ENCODE results near the gene C1orf21. TPM values are rescaled to one million over a fixed set of nuclear protein-coding genes. Genes with fewer than 3 reads are reported as not detected.

The C1orf21 gene
- polyA plus RNA-seq, 4 donors, result 31.1 to 57.0 (median 42.3) TPM

- peak in 1 of 4 donors; percentile 16 for DNase-seq (ENCODE audit: low read depth in 4 of 4, low spot score in 3 of 4)
Observed at GRCh38 chr1:184385865-184386311, 941 bp upstream of the C1orf21 start.

GRCh38 chr1:184387069-184387475 lies 243 bp downstream of the C1orf21 start:
- DNase-seq (ENCODE audit: low read depth in 4 of 4, low spot score in 3 of 4), result no peak

DNA sequence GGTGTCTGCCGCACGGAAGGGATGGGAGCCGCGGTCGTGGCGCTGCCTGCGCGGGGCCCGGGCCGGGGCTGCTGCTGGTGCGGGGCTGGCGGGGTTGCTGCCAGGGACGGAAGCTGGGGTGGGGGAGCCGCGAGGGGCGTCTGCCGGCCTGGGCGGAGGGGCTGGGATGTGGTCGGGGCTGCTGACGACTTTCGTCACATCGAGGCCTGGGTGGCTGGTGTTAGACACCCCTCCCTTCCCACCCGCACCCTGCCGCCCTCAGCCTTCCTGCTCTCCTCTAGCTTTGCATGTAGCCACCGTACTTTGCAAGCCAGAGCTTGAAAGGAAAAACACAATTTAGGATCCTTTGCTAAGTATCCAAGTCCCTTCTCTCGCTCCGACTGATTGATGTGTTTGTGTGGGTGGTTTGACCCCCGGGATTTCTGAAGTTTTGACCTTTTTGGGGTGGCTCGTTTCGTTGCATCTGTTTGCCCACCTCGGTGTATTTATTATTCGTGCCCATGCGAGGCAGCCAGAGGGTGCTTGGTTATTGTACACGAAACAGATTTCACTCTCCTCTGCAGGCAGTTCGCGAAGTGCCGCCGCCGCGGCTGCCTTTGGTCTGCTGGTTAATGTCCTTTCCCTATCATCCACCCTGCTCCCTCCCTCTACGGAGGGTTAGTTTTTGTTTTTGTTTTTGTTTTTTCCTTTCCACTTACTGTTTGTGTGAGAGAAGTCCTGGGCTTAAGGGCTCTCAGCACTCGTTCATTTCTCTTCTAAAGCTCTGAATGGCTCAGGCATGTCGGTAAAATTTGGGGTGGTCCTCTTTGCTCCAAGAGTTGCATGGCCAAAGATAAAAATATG lies 868 bp downstream of the C1orf21 start:
- peak in 1 of 4 donors; percentile 22 for DNase-seq (ENCODE audit: low read depth in 4 of 4, low spot score in 3 of 4)

DNA sequence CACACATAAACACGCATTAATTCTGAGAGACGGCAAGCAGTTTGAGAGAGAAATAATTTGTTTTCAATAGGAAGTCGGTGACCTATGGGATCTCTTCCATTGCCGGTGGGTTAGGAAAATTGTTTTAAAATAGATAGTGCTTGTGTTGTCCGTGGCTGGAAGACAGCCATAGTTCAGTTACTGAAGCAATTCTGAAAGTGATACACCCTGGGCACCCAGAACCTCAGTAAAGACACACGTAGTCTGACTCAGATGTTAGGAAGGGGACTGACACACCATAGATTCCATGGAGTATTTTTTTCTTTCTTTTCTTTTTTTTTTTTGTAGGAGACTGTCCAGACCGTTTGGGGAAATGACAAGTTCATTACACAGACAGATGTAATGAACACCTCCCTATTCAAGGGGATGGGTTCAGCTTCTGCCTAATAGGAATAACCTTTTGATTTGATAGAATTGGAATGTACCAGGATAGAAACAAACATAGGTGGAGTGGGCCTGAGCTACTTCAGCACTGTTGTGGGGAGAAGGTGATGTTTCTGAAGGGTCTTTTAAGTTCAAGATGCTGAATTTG lies 1.6 kb downstream of the C1orf21 start:
- DNase-seq (ENCODE audit: low read depth in 4 of 4, low spot score in 3 of 4), result no peak

GRCh38 chr1:184388971-184389370 lies 2.1 kb downstream of the C1orf21 start:
- DNase-seq (ENCODE audit: low read depth in 4 of 4, low spot score in 3 of 4), result no peak

- DNase-seq (ENCODE audit: low read depth in 4 of 4, low spot score in 3 of 4), result no peak
Observed at GRCh38 chr1:184389446-184389845, 2.6 kb downstream of the C1orf21 start.

DNA sequence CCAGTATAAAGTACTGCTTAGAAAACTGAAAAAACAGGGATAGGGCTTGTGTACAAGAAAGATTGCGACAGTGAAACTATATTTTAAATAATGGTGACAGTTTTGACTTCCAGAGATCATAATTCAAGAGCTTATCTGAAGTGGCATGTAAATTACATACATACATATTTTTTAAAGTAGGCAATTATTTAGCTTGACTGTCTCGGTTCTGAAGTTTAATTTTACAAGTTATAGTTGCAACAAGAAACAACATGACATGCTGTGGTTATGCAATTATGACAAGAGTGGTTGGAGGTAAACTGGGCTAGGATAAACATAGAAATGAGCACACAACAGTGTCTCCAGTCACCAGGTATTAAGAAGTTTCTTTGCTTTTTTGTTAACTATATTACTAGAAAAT lies 4.1 kb downstream of the C1orf21 start:
- no peak for DNase-seq (ENCODE audit: low read depth in 4 of 4, low spot score in 3 of 4)

GRCh38 chr1:184392067-184392466 lies 5.2 kb downstream of the C1orf21 start:
- no peak for DNase-seq (ENCODE audit: low read depth in 4 of 4, low spot score in 3 of 4)

GRCh38 chr1:184392779-184393522 lies 6.1 kb downstream of the C1orf21 start:
- DNase-seq (ENCODE audit: low read depth in 4 of 4, low spot score in 3 of 4), result no peak

GRCh38 chr1:184393962-184394361 lies 7.1 kb downstream of the C1orf21 start:
- DNase-seq (ENCODE audit: low read depth in 4 of 4, low spot score in 3 of 4), result no peak

DNA sequence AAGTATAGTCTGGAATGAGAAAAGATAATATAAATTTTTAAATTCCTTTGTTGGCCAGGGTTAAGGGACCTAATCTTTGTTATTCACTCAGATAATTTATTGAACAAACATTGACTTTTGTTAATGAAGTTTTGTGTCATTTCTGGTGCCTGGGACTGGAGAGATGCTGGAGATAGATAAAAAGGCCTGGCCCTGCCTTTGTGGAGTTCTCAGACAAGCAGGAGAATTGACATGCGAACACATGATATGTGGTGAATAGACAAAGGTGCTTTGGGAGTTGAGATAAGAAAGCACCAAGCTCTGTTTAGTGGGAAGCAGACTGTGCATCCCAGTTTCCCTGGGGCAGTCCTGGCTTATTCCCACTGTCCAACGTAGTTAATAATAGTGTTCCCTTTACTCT lies 8.5 kb downstream of the C1orf21 start:
- no peak for DNase-seq (ENCODE audit: low read depth in 4 of 4, low spot score in 3 of 4)

- DNase-seq (ENCODE audit: low read depth in 4 of 4, low spot score in 3 of 4), result no peak
Observed at GRCh38 chr1:184395937-184396480, 9.2 kb downstream of the C1orf21 start.

GRCh38 chr1:184399192-184399847 lies 12.5 kb downstream of the C1orf21 start:
- no peak for DNase-seq (ENCODE audit: low read depth in 4 of 4, low spot score in 3 of 4)

DNA sequence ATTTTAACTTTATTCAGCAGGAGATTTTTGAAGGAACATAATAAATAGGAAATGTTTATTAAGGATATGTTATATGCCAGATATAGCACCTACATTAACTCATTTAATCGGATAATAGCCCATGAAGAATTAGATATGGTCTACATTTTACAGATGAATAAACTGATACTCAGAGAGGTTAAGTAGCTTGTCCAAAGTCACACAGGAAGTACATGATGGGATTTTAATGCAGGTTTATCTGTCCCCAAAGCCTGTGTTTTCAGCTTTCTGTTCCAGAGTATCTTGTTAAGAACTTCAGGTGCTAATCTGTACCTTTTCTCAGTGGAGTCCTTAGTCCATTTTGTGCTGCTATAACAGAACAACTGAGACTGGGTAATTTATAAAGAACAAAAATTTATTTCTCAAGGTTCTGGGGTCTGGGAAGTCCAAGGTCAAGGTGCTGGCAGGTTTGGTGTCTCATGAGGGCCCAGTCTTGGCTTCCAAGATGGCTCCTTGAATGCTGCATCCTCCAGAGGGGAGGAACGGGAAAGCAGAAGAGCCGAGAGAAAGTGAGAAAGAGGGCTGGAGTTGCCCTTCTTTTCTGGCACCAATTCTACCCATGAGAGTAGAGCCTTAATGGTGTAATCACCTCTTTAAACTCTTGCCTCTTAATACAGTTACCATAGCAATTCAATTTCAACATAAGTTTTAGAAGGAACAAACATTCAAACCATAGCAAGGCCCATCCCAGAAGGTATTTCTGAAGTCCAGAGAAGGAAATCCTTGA lies 17.3 kb downstream of the C1orf21 start:
- DNase-seq (ENCODE audit: low read depth in 4 of 4, low spot score in 3 of 4), result no peak

GRCh38 chr1:184404727-184405027 lies 17.8 kb downstream of the C1orf21 start:
- no peak for DNase-seq (ENCODE audit: low read depth in 4 of 4, low spot score in 3 of 4)

- no peak for DNase-seq (ENCODE audit: low read depth in 4 of 4, low spot score in 3 of 4)
Observed at GRCh38 chr1:184405094-184405800, 18.4 kb downstream of the C1orf21 start.

GRCh38 chr1:184405801-184406142 lies 18.9 kb downstream of the C1orf21 start:
- DNase-seq (ENCODE audit: low read depth in 4 of 4, low spot score in 3 of 4), result no peak

DNA sequence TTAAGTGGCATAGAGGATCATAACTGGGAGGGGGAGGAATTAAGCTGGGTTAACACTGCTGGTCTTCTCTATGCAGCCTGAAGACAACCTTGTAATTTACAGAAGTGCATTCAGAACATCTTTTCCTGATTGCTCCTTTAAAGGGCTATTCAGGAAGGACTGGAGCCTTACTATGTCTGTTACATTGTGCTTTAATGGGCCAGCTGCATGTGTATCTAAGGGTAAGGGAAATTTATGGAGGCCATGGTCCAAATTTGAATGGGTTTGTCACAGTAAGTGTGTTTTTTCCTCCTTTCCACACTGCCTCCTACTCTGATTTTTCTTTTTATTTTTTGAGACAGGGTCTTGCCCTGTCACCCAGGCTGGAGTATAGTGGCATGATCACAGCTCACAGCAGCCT lies 19.6 kb downstream of the C1orf21 start:
- no peak for DNase-seq (ENCODE audit: low read depth in 4 of 4, low spot score in 3 of 4)

- no peak for DNase-seq (ENCODE audit: low read depth in 4 of 4, low spot score in 3 of 4)
Observed at GRCh38 chr1:184407816-184408510, 21.1 kb downstream of the C1orf21 start.
